HG03045 (cell line): ENCODE measurements around the gene CUX1.
"Not testable (repeated sequence)": the region's sequence is repeated elsewhere in the genome, so short reads cannot be mapped to it uniquely, and the experiment has no call there.

Source experiments
- ATAC-seq: cut with Tn5 transposase; IDR thresholded peaks from one replicate; pipeline ENCODE4 v1.9.1; 2021; ENCODE audit warnings: mild to moderate bottlenecking, moderate library complexity; ENCODE audit not compliant: unreplicated experiment

CUX1 gene

DNA sequence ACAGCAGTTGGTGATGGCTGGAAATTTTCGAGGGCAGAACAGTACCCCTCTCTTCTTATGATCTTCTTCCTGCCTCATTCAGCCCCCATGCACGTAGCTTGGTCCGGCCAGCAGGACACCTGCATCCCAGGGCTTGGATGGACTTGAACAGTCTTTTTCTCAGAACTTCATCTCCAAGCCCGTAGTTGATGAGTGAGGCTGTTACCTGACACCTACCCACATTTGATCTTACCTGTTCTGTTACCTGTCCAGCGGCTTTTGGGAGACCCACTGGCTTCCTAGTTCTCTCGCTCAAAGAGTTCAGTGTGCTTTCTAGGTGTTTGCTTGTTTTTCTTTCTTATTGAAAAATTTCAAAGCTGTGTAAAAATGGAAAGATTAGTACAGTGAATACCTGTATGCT, 212.2 kb downstream of the CUX1 start:
- ATAC-seq = no peak

DNA sequence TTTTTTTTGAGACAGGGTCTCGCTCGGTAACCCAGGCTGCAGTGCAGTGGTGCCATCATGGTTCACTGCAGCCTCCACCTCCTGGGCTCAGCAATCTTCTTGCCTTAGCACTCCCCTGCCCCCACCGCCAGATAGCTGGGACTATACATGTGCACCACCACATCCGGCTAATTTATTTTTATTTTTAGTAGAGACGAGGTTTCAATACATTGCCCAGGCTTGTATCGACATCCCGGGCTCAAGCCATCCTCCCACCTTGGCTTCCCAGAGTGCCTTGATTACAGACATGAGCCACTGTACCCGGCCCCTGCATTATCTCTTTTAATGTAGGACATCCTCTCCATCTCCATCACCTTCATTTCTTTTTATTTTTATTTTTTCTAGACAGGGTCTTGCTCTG, 213.3 kb downstream of the CUX1 start:
- no peak for ATAC-seq

DNA sequence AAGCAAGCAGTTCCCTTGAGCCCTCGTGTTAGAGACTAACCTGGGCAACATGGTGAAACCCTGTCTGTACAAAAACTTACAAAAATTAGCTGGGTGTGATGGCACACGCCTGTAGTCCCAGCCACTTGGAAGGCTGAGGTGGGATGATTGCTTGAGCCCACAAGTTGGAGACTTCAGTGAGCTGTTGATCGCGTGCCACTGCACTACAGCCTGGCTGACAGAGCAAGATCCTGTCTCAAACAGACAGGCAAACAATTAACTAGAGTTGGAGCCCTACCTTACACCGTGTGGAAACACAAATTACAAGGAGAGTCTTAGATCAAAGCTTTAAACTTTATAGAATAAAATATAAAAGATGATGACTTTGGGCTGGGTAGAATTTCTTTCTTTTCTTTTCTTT, 219.5 kb downstream of the CUX1 start:
- ATAC-seq = no peak

DNA sequence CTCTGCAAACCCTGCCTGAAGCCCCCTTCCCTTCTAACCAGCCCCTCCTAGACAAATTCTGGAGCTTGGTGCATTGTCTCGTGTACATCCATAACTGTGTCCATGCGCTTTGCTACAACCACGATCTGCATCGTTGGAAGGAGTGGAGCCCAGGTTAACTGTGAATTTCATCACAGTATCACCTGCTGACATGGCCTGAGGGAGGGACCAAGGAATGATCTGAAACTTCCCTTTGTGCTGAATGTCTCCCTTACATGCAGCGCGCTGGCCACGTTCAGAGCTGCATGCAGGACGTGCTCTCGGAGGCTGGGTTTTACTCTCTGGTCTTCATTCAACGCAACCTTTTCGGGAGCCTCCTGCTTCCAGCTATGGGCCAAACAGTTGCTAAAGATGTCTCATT, 222.3 kb downstream of the CUX1 start:
- ATAC-seq = no peak

DNA sequence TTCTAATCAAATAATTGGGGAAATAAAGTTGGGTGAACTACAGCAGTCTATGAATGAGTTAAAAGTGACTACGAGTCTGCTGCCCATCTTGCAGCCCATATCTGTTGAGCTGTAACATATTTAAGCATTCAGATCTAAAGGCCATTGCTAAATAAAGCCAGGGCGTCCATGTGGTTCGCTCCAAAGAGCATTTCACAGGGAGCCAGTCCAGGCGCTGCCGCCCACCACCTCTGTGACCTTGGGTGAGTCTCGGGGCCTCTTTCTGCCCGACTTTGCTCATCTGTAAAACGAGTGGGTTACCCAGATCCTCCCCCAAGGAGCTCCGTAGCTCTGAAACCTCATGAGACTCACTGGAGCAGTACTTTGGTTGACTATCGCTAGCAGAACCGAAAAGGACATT, 223.1 kb downstream of the CUX1 start:
- no peak for ATAC-seq

DNA sequence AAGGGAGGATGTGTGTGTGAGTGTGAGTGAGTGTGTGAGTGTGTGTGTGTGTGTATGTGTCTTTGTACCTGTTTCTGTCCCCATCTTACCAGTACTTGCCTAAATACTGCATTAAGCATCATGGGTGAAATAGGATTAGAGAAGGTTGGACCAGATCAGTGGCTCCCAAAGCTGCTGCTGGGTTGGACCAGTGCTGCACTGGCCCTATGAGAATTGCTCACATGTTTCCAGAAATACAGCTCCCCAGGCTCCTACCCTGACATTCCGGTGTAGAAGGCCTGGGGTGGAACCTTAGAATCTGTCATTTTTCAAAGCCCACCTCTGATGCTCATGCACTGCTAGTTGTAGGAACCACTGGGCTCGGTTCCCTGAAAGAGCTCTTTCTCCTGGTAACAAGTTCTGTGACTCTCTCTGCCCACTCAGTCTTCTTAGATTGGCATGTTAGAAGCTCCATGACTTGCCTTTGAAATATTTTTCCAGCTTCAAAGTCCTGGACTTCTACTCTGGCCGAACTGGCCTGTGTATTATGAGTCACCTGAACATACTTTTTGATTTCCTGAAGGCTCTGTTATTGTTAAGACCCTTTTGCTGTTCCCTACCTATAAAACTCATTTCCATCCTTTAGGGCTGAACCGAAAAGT, 224.7 kb downstream of the CUX1 start:
- no peak for ATAC-seq

DNA sequence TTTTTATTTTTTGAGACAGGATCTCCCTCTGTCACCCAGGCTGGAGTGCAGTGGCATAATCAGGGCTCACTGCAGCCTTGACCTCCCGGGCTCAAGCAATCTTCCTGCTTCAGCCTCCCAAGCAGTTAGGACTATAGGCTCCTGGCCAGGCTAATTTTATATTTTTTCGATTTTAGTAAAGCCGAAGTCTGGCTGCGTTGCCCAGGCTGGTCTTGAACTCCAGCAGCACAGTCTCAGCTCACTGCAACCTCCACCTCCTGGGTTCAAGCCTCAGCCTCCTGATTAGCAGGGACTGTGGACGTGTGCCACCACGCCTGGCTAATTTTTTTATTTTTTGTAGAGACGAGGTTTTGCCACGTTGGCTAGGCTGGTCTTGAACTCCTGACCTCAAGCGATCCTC, 225.4 kb downstream of the CUX1 start:
- ATAC-seq = not testable (repeated sequence)

DNA sequence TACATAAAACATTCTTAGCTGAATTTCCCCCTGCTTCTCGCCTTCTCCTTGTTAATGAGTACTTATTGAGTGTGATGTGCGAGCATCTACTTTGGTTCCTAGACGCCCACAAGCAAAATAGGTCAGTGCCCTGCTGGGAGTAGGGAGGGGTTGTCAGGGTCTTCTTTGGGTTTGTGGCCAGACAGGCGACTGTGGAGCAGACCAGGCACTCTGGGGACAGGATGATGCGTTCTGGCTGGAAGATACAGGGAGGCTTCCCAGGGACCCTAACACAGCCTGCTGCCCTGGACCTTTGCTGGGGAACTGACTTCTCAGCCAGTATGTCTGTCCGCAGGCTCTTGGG, 227.2 kb downstream of the CUX1 start:
- ATAC-seq = no peak

DNA sequence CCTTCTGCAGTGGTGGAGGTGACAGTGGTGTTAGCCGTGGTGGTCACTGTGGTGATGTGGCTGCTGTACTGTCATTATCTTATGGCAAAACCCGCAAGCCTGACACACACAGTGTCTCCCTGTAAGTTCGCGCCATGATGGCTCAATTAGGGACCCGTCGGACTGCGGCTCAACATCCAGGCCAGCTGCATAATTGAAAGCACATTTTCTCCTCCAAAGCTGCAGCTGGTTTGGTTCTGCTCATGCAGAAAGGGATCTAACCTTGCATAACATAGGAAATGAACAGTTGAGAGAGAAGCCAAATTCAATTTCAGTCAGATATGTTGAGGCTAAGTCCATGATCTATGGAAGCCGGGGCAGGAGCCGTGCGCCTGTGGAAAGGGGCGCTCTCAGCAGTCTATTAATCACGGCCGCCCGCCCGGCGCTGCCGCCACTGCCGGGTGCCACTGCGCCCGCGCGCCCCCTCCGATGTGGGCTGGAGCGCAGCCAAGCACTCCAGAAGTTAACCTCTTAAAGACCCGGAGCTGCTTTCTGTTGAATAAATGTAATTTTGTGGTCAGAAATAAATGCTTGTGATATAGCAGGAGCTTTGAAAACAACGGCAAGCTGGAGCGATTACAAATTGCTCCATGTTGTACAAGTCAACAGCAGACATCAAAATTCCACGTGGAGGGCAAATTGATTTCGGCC, 227.7 kb downstream of the CUX1 start:
- no peak for ATAC-seq

DNA sequence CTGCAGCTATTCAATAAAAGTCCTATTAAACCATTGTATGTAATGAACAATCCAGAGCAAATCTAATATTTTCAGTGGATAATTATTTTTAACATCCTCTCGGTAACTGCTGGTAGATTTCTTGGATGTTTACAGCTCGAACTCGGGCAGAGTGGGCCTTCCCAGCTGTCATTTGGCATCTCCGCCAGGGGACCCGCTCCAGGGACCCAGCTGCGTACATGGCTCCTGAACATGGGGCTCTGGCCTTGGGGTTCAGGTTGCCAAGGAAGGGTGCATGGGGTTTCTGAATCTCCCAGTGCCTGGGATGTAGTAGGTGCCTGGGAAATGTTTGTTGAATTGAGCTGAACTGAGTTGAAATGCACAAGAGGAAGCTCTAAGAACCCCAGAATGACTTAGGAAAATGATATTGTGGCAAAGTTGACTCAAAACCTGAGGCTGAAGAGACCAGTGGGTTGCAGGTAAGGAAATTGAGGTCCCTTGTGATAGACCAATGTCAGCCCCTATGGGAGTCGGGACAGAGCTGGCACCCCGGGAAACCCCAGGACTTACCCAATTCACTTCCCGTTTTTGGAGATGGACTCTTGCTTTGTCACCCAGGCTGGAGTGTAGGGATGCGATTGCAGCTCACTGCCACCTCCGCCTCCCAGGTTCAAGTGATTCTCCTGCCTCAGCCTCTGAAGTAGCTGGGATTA, 228.4 kb downstream of the CUX1 start:
- ATAC-seq = no peak

DNA sequence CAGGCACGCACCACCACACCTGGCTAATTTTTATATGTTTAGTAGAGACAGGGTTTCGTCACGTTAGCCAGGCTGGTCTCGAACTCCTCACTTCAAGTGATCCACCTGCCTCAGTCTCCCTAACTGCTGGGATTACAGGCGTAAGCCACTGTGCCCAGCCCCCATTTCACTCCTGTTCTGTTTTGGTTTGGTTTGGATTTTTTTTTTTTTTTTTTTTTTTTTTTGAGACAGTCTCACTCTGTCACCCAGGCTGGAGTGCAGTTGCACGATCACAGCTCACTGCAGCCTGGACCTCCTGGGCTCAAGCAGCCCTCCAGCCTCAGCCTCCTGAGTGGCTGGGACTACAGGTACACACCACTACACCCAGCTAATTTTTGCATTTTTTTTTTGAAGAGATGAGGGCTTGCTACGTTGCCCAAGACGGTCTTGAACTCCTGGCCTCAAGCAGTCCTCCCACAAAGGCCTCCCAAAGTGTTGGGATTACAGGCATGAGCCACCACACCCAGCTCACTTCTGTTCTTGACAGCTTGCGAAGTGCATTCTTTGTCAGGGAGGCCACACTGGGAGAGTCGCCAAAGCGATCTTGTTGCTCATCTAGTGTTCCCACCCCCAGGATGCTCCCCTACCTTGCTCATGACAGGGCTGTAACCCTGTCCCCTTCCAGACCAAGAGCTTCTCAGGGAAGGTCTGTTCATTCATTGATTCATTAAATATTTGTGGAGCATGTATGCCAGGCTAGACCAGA, 229.1 kb downstream of the CUX1 start:
- ATAC-seq = no peak

DNA sequence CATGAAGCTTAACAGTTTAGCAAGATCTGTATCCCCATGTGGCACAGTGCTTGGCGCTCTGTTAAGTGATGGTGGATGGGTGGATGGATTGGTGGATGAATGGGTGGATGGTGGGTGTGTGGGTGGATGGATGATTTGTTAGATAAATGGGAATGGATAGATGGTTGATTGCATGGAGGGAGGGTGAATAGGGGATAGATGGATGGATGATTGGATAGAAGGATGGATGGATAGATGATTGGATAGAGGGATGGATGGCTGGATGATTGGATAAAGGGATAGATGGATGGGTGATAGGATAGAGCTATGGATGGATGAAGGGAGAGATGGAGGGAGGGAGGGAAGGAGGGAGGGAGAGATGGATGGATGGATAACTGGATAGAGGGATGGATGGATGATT, 229.7 kb downstream of the CUX1 start:
- ATAC-seq = no peak

DNA sequence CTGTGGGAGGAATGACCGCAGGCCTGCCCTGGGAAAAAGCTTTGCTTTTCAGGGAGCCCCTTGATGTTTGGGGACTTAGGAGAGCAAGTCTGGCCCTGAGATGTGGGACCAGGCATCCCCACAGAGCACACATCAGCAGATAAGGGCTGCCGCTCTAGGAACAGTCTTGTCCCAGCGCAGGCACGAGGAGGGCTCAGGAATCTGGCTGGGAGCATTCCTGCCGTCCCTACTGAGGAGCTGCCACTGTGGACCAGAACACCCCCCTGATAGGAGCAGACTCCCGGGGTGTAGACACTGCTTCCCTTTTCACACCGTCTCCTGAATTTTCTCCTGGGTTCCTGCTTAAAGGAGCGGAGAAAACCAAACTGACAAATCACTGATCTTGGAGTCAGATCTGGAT, 232.3 kb downstream of the CUX1 start:
- no peak for ATAC-seq

DNA sequence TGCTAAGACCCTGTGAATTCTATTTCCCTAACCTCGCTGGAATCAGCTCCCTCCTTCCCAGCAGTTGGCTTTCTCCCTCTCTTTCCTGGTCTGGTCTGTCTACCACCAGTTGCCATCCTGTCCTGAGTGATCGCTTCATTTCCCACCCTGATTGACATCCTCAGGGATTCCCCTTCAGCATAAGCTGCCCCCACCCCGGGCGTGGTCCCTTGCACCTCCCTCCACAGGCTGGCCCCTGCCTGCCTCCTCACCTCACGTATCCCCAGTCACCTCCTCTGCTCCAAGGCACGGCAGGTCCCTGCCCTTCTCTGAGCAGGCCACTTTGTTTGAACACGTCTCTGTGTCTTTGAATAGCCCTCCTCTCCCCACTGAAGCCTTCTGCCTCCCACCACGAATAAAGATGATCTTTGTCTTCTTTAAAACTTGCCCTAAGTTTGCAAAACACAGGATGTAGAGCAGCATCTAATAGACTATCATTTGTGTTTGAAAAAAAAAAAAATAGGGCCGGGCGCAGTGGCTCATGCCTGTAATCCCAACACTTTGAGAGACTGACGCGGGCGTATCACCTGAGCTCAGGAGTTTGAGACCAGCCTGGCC, 233.5 kb downstream of the CUX1 start:
- ATAC-seq = no peak

DNA sequence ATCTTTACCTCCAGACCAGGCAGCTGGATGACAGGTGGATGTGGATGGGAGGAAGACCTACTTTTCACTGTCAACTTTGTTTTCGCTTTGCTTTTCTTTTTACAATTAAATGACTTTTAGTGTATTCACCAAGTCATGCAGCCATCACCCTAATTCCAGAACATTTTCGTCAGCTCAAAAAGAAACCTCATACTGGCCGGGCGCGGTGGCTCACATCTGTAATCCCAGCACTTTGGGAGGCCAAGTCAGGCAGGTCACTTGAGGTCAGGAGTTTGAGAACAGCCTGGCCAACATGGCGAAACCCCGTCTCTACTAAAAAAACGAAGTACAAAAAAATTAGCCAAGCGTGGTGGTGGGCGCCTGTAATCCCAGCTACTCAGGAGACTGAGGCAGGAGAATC, 234.3 kb downstream of the CUX1 start:
- not testable (repeated sequence) for ATAC-seq

DNA sequence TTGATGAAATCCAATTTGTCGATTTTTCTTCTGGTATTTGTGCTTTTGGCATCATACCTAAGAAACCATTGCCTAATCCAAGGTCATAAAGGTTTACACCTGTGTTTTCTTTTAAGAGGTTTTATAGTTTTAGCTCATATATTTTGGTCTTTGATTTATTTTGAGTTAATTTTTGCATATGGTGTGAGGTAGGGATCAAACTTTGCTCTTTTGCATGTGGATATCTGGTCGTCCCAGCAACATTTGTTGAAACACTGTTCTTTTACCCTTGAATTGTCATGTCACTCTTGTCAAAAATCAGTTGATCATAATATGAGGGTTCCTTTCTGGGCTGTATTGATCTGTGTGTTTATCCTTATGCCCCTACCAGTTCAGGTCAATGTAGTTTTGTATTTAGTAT, 236.7 kb downstream of the CUX1 start:
- no peak for ATAC-seq

DNA sequence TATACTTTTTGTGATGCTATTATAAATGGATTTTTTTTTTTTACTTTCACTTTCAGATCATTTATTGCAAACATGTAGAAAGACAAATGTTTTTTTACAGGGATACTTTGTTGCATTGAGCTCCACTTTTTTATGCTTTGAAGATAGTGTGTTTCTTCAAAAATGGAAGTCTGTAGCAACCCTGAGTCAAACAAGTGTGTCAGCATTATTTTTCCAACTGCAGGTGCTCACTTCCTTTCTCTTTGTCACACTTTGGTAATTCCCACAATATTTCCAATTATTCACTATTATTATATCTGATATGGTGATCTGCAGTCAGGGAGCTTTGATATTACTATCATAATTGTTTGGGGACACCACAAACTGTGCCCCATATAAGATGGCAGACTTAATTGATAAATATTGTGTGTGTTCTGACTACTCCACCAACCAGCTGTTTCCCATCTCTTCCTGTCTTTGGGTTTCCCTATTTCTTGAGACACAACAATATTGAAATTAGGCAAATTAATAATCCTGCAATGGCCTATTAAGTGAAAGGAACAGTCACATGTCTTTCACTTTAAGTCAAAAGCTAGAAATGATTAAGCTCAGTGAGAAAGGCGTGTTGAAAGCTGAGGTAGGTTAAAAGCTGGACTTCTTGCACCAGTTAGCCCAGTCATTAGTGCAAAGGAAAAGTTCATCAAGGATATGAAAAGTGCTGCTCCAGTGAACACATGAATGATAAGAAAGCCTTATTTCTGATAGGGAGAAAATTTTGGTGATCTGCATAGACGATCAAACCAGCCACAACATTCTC, 238.0 kb downstream of the CUX1 start:
- ATAC-seq = no peak

DNA sequence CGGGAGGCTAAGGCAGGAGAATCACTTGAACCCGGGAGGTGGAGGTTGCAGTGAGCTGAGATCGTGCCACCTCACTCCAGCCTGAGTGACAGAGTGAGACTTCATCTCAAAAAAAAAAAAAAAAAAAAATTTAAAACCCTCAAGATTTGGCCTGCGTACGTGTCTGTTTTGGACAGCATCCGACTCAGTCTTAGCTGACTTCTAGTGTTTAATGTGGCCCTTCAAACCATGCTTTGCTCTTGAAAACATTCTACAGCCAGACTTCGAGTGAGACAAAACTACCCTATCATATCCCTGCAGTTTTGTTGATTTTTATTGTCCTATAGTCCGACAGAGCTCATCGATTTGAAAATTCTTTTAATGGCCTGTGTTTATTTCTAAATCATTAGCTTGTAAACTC, 242.1 kb downstream of the CUX1 start:
- ATAC-seq = no peak

DNA sequence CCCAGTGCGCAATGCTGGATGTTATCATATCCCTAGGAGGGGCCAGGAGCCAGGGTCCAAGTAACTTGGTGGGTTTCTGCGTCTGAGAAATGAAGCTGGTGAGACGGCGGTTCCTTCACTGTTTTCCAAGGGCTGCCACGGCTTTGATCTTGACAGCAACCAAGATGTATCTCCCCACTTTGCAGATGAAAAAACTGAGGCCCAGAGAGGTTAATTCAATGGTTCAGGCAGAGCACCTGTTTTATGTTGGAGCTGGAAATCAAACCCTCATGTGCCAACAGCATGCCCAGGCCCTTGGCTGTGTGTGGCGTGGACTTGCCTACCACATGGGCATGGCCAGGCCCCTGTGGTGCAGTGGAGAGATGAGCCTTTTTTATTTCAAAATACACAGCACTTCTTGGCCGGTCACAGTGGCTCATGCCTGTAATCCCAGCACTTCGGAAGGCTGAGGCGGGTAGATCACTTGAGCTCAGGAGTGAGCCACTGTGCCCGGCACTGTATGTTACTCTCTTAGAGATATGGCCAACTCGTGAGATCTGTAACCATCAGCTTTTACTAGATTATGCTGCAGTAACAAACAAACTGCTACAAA, 244.0 kb downstream of the CUX1 start:
- no peak for ATAC-seq

DNA sequence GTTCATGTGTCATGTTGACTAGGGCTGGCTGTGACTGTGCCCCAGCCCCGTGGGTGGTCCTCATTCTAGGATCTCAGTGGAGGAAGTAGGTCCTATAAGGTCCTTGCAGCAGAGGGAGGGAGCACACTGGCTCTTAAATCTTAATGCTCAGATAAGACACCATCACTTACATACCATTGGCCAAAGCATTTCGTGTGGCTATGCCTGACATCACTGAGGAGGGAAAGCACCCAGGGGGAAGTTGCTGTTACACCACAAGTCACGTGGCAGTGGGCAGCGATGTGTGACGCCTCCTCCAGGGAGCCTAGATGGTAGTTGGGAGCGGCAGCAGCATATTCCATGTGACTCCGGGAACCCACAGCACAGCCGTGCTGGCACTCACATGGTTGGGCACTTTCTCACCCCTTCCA, 244.6 kb downstream of the CUX1 start:
- no peak for ATAC-seq
